Measurements from ENCODE around the gene SLC35A3.

Gene SLC35A3

DNA sequence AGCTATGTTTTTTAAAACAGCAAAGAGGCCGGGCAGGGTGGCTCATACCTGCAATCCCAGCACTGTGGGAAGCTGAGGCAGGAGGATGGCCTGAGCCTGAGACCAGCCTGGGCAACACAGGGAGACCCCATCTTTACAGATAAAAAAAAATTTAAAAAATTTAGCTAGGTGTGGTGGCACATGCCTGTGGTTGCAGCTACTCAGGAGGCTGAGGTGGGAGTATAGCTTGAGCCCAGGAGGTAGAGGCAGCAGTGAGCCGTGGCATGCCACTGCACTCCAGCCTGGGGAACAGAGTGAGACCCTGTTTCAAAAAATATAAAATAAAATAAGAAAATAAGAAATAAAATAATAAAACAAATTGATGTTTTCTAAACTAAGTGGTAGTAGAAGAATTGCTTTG is 8.4 kb downstream of the SLC35A3 start:
- TF ChIP-seq, protein P1, sequence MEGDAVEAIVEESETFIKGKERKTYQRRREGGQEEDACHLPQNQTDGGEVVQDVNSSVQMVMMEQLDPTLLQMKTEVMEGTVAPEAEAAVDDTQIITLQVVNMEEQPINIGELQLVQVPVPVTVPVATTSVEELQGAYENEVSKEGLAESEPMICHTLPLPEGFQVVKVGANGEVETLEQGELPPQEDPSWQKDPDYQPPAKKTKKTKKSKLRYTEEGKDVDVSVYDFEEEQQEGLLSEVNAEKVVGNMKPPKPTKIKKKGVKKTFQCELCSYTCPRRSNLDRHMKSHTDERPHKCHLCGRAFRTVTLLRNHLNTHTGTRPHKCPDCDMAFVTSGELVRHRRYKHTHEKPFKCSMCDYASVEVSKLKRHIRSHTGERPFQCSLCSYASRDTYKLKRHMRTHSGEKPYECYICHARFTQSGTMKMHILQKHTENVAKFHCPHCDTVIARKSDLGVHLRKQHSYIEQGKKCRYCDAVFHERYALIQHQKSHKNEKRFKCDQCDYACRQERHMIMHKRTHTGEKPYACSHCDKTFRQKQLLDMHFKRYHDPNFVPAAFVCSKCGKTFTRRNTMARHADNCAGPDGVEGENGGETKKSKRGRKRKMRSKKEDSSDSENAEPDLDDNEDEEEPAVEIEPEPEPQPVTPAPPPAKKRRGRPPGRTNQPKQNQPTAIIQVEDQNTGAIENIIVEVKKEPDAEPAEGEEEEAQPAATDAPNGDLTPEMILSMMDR (IDR thresholded peaks at IDR 0.05) = no peak
- intact Hi-C loops (cut with DNase I; ENCODE audit: low total_unique reads) = no loop called here
- H3K4me3 ChIP-seq = no peak overlapping the region
- no peaks in the 10 kb centered on the region for H3K9me3 ChIP-seq
- H3K4me1 ChIP-seq = no peaks in the 10 kb centered on the region
- no peak for DNase-seq
- no peaks in the 10 kb centered on the region for H3K27me3 ChIP-seq
- H3K36me3 ChIP-seq = peaks cover 7 to 15% (median 10%) of the 10 kb centered on the region in 3 donors
- H3K27ac ChIP-seq = no peak overlapping the region

DNA sequence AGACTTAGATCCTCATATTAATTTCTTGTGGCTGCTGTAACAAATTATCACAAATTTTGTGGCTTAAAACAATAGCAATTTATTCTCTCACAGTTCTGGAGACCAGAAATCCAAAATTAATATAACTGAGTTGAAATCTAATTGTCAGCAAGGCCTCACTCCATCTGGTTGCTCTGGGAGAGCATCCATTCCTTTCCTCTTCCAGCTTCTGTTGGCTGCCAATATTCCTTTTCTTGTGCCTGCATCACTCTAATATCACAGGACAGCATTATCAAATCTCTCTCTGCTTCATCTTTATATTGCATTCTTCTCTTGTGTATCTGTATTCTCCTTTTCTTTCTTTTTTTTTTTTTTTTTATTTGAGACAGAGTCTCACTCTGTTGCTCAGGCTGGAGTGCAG is 9.3 kb downstream of the SLC35A3 start:
- H3K4me1 ChIP-seq = no peaks in the 10 kb centered on the region
- no peak overlapping the region for H3K27ac ChIP-seq
- no peaks in the 10 kb centered on the region for H3K9me3 ChIP-seq
- intact Hi-C loops (cut with DNase I; ENCODE audit: low total_unique reads) = no loop called here
- H3K36me3 ChIP-seq = peaks cover 7 to 15% (median 10%) of the 10 kb centered on the region in 3 donors
- H3K4me3 ChIP-seq = no peak overlapping the region
- TF ChIP-seq, protein P1 (IDR thresholded peaks at IDR 0.05) = no peak
- H3K27me3 ChIP-seq = no peaks in the 10 kb centered on the region
- no peak for DNase-seq

DNA sequence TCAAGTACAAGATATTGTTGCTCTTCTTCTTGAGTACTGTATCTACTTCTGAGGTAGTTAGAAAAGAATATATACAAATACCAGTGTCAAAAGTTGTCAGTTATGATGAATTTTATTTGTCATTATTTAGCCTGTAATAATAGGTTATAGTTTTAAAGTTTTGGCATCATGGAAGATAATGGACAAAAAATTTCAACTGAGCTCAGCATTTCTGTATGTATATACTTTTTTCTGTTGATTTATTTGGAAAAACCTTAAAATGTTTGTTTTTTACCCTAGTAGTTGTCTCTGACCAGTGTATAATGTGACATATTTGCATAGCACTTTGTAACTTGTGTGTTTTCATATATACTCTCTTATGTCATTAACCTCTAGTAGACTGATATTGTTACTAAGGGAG is 11.1 kb downstream of the SLC35A3 start:
- H3K4me3 ChIP-seq = no peak overlapping the region
- H3K27ac ChIP-seq = no peak overlapping the region
- DNase-seq = no peak
- peaks cover 0 to 10% (median 0%) of the 10 kb centered on the region in 3 donors for H3K36me3 ChIP-seq
- H3K4me1 ChIP-seq = no peaks in the 10 kb centered on the region
- intact Hi-C loops (cut with DNase I; ENCODE audit: low total_unique reads) = no loop called here
- H3K27me3 ChIP-seq = no peaks in the 10 kb centered on the region
- H3K9me3 ChIP-seq = no peaks in the 10 kb centered on the region
- TF ChIP-seq, protein P1 (IDR thresholded peaks at IDR 0.05) = no peak

DNA sequence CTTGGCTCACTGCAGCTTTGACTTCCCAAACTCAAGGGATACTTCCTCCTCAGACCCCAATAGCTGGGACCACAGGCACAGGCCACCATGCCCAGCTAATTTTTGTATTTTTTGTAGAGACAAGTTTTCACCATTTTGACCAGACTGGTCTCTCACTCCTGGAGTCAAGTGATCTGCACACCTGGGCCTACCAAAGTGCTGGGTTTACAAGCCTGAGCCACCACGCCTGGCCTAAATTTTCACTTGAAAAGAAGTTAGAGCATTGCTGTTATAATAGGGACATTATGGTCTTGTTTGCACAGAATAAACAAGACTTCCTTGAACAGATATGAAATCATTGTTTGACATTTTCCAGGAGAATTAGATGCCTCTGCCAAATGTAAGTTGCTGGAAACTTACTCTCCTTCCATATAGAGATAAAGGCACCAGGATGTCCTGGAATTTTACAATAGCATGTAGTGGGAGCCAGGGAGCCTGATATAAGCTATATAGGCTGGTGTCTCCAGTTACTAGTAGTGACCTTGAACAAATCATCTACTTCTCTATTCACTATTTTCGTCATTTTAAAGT is 16.9 kb downstream of the SLC35A3 start:
- Histone ChIP-seq H3K27ac (no peak overlapping the region), H3K9me3 (peaks cover 0 to 4% (median 0%) of the 10 kb centered on the region in 3 donors), H3K36me3 (peaks cover 0 to 12% (median 10%) of the 10 kb centered on the region in 3 donors), H3K4me3 (no peak overlapping the region), H3K27me3 (no peaks in the 10 kb centered on the region), H3K4me1 (no peaks in the 10 kb centered on the region)
- intact Hi-C loops (cut with DNase I; ENCODE audit: low total_unique reads) = no loop called here
- TF ChIP-seq, protein P1 (IDR thresholded peaks at IDR 0.05) = no peak
- no peak for DNase-seq

DNA sequence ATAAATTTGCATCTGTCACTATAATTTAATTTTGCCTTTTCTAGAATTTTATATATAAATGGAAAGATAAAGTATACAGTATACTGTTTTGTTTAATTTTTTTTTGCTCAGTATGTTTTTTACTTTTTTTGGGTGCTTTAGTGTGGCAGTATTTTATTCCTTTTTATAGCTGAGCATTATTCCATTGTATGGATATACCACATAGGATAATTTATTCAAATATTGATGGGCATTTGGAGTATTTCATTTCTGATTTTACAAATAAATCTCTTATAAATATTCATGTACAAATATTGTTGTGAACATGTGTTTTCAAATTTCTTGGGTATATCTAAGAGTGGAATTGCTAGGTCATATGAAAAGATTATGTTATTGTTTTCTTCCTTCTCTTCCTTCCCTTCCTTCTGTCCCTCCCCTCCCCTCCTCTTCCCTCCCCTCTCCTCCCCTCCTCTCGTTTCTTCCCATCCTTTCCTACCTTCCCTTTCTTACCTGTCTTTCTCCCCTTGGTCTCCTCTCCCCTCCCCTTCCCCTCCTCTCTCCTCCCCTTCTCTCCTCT is 18.5 kb downstream of the SLC35A3 start:
- H3K27ac ChIP-seq = no peak overlapping the region
- H3K9me3 ChIP-seq = peaks cover 0 to 14% (median 0%) of the 10 kb centered on the region in 3 donors
- no peak overlapping the region for H3K4me3 ChIP-seq
- H3K4me1 ChIP-seq = peaks cover 0 to 5% (median 0%) of the 10 kb centered on the region in 4 donors
- no peaks in the 10 kb centered on the region for H3K27me3 ChIP-seq
- intact Hi-C loops (cut with DNase I; ENCODE audit: low total_unique reads) = no loop called here
- H3K36me3 ChIP-seq = peaks cover 0 to 20% (median 16%) of the 10 kb centered on the region in 3 donors
- TF ChIP-seq, protein P1 (IDR thresholded peaks at IDR 0.05) = no peak
- no peak for DNase-seq

Data from tibial artery (tissue), 4 donors.